22Rv1 (cell line): ENCODE measurements around the gene ENAH.

Experiments used
- H3K27ac ChIP-seq: fragments of 450-650 bp; 2 replicates; pipeline ENCODE4 v1.5.1; 2017
- CTCF ChIP-seq: fragments of 450-650 bp; IDR thresholded peaks from 2 replicates; pipeline ENCODE4 v1.5.1; 2017; ENCODE audit warnings: mild to moderate bottlenecking
- ZFX ChIP-seq: fragments of 450-650 bp; IDR thresholded peaks from 2 replicates; pipeline ENCODE4 v1.6.1; 2017; ENCODE audit warnings: antibody characterized with exemption, borderline replicate concordance

The ENAH gene

GRCh38 chr1:225493591-225494246, 159.2 kb downstream of the ENAH start:
- no peak for TF ChIP-seq CTCF
- no peak for TF ChIP-seq ZFX

DNA sequence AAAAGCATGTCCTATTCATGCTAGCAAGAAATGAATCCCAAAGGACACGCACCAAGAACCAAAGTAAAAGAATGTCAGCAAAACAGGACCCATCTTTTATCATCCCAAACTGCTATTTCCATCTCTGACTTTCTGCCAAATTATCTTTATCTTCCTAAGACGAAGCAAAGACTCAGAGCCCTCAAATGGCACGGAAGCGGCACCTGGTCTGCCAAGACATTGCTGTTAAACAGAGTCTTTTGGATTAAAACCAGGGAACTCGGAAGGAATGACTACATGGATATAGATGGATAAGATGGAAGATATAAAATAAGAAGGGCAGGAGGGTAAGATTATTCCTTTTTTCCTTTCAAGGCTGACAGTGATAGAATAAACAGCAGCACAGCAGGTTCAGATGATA, 164.2 kb downstream of the ENAH start:
- TF ChIP-seq CTCF (no peak), ZFX (no peak)
- H3K27ac ChIP-seq: no peak overlapping the region

More at GRCh38 chr1:225493591-225494246, 159.2 kb downstream of the ENAH start:
- H3K27ac ChIP-seq: no peak overlapping the region

DNA sequence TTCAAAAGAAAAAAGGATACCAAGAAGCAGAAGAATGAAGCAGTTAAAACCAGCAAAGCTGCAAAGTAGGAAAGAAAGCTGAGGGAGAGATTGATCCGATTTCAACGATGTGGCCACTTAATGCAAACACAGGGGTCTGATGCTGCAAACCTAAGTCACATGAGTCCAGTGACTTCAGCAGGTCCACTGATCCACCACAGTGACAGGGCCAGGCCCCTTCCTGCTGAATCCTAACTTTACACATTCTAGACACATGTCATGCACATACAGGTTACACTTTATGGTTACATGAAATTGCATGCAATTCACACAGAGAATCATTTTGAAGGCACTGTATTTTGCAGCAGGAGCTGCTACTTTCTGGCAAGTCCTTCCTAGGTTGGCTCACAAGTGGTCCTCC, 166.1 kb downstream of the ENAH start:
- no peak overlapping the region for H3K27ac ChIP-seq
- TF ChIP-seq CTCF (no peak), ZFX (no peak)

DNA sequence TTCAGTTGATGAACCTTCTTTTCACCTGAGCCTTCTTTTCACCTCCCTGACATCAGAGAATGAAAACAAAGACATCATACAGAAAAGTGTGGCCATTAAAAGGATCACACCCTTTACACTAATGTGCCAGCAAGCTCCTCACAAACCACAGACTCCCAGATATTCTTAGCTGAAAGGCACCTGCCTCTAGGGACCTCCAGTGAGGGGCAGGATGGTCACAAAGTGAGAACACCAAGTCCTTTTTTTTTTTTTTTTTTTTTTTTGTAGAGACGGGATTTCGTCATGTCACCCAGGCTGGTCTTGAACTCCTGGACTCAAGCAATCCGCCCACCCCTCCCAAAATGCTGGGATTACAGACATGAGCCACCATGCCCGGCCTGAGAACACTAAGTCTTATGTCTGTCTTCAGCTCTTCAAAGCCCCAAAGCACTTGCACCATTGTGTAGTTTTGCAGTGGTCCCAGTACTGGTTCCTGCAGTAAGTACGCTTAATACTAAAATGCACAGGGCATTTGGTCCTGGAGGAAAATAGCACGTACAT, 166.9 kb downstream of the ENAH start:
- TF ChIP-seq ZFX (no peak), CTCF (no peak)
- H3K27ac ChIP-seq: no peak overlapping the region

- no peak for TF ChIP-seq ZFX
- TF ChIP-seq CTCF: no peak
- H3K27ac ChIP-seq: no peak overlapping the region
Measured at GRCh38 chr1:225485226-225485625, 167.7 kb downstream of the ENAH start.

DNA sequence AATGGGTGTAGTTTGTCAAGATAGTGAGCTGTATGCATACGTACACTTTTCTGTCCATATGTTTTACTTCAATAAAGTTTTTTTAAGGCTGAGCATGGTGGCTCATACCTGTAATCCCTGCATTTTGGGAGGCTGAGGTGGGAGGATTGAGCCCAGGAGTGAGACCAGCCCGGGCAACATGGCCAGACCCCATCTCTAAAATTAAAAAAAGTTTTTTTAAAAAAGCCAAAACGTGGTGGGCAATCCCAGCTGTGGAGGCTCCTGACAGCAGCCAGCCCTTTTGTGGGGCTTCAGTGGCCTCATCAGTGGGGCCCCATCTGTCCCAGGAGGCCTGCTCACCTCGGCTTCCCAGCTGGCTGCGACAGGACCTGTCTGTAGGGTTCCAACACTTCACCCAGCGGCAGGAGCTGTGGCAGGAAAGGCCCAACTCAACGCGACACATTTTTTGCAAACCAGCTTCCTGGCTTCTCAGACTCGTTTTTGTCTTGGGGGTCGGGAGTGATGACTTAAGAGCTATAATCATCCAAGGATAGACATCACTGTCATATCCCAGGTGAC, 168.2 kb downstream of the ENAH start:
- no peak overlapping the region for H3K27ac ChIP-seq
- TF ChIP-seq CTCF: no peak
- TF ChIP-seq ZFX: no peak
